Peyer's patch (tissue), 4 donors: Measurements from ENCODE around the gene GGCX.

Experiments
- CTCF ChIP-seq, 6 experiments: fragments of 450-650 bp in 4 of 6; fragments of 200-600 bp in 2 of 6; sonication (generic) in 1 of 6; IDR thresholded peaks; one replicate each; pipeline ENCODE4 v1.5.1; 2017 to 2019; ENCODE audit warnings: antibody characterized with exemption in 6 of 6, mild to moderate bottlenecking in 3 of 6, moderate library complexity in 1 of 6
- POLR2A ChIP-seq, 2 donors: fragments of 450-650 bp; IDR thresholded peaks; one replicate each; pipeline ENCODE4 v1.5.1; 2017; ENCODE audit warnings: antibody characterized with exemption in 2 of 2, mild to moderate bottlenecking in 2 of 2, moderate library complexity in 2 of 2

GRCh38 chr2:85529809-85530208 is 31.5 kb downstream of the GGCX start:
- TF ChIP-seq POLR2A (IDR thresholded peaks at IDR 0.05): no peak
- TF ChIP-seq CTCF (IDR thresholded peaks at IDR 0.05): no peak
